ENCODE results near the gene TACC2.

The TACC2 gene

GRCh38 chr10:122288917-122289316 lies 300.0 kb downstream of the TACC2 start:
- no peak for DNase-seq (ENCODE audit: low read depth)
- TF ChIP-seq, protein P1, sequence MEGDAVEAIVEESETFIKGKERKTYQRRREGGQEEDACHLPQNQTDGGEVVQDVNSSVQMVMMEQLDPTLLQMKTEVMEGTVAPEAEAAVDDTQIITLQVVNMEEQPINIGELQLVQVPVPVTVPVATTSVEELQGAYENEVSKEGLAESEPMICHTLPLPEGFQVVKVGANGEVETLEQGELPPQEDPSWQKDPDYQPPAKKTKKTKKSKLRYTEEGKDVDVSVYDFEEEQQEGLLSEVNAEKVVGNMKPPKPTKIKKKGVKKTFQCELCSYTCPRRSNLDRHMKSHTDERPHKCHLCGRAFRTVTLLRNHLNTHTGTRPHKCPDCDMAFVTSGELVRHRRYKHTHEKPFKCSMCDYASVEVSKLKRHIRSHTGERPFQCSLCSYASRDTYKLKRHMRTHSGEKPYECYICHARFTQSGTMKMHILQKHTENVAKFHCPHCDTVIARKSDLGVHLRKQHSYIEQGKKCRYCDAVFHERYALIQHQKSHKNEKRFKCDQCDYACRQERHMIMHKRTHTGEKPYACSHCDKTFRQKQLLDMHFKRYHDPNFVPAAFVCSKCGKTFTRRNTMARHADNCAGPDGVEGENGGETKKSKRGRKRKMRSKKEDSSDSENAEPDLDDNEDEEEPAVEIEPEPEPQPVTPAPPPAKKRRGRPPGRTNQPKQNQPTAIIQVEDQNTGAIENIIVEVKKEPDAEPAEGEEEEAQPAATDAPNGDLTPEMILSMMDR (conservative IDR thresholded peaks at IDR 0.05; ENCODE audit: low read depth, low read length) = no peak
- H3K4me3 ChIP-seq (ENCODE audit: low read length) = no peak overlapping the region

DNA sequence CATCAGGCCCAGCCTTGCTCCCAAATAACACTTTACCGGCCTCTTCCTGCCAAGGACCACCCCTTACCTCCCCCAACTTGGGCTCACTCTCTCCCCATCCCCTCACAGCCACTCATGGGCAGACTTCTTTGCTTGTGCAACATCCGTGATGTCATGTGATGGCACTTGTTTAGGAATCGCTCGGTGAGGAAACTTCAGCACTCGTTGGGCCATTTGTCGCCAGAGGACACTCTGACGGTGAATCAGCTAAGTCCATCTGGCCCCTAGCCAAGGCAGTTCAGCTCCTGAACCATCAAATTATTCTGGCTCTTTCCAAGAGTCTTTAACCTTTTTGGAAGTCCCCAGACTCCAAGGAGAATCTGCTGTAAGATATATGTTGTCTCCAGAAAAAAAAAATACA lies 301.4 kb downstream of the TACC2 start:
- DNase-seq (ENCODE audit: low read depth) = no peak
- TF ChIP-seq, protein P1 (conservative IDR thresholded peaks at IDR 0.05; ENCODE audit: low read depth, low read length) = no peak
- H3K4me3 ChIP-seq (ENCODE audit: low read length) = no peak overlapping the region

DNA sequence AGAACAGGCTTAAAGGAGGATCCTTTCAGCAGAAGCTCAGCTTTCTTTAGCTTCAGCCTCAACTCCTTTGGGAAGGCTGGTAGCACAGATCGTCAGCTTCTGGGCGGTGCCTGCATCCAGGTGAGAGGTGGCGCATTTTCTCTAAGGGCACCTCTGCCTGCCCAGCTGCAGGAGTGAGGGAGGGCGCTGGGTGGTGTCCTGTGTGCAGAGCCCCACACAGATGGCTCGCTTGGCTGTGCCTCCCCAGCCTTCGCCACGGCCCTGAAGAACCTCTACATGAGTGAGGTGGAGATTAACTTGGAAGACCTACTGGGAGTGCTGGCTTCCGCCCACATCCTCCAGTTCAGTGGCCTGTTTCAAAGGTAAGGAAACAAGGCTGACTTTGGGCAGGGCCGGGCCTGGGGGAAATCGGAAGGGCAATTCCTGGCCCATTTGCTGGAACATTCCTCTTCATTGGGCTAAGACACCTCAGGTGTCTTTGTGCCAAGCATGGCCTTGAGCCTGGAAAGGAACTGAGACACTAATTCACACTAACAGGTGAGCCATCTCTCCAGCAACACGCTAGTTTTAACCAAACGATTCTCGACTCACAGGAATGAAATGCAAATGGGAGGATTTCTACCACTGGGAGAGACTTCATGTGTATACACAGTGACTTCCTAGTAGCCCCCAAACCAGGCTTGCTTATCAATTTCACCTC lies 302.0 kb downstream of the TACC2 start:
- DNase-seq (ENCODE audit: low read depth) = no peak
- TF ChIP-seq, protein P1 (conservative IDR thresholded peaks at IDR 0.05; ENCODE audit: low read depth, low read length) = no peak

DNA sequence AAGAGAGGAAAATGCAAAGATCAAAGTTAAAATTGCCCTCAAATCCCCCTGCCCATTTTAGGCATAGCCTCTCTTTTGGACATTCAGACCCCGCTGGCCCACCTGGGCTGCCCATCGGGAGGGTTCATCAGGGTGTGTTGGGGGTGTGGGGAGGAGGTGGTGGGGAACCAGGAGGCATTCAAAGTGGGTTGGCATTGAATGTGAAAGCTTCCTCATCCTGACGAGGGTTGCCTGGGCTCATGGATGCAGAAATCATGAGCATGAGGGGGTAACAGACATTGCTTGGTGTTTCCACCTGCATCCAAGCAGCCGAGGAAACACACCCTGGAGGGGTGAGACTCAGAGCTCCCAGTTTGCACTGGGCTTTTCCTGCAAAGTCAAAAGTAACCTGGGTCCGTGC lies 302.8 kb downstream of the TACC2 start:
- TF ChIP-seq, protein P1 (conservative IDR thresholded peaks at IDR 0.05; ENCODE audit: low read depth, low read length) = no peak
- no peak for DNase-seq (ENCODE audit: low read depth)
- H3K4me3 ChIP-seq (ENCODE audit: low read length) = no peak overlapping the region

More for the DNA sequence above, 302.0 kb downstream of the TACC2 start:
- H3K4me3 ChIP-seq (ENCODE audit: low read length) = no peak overlapping the region

GRCh38 chr10:122292376-122292775 lies 303.4 kb downstream of the TACC2 start:
- no peak for DNase-seq (ENCODE audit: low read depth)
- TF ChIP-seq, protein P1 (conservative IDR thresholded peaks at IDR 0.05; ENCODE audit: low read depth, low read length) = no peak
- H3K4me3 ChIP-seq (ENCODE audit: low read length) = no peak overlapping the region

DNA sequence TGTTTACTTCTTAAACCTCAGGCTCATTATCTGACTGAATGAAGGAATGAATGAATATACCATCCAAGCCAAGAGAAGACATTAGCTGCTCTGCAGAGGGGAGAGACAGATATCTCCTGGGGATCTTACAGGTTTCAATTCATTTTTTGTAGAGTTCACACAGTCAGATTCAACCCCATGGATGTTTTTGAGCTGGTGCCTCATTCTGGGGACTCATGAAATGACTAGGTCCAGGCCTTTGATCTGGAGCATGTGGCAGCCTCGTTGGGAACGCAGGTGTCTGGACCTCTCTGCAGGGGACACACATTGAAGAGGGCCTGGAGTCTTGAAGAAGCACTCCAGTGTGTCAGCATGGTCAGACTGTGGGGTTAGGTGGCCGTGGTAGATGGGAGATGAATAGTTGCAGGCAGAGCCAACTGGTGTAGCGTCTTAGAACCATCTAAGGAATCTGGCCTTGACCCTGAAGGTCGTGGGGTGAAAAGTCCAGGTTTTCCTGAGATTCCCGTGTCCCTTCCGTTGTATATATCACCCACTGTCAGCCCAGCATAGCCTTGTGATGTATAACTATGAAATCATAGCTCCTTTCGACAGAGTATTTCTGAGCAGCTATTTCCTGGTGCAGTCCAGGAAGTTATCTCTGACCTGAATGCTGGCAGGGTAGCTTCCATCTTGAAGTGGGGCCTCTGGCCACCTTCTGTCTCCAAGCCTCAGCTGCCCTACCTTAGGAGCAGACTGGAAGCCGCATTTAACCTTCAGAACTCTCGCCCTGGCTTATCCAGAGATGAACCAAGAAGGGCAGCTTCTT lies 304.4 kb downstream of the TACC2 start:
- TF ChIP-seq, protein P1 (conservative IDR thresholded peaks at IDR 0.05; ENCODE audit: low read depth, low read length) = no peak
- DNase-seq (ENCODE audit: low read depth) = no peak
- H3K4me3 ChIP-seq (ENCODE audit: low read length) = no peak overlapping the region

Data from retinal pigment epithelial cell (primary cell).